OCI-LY1 (cell line): ENCODE measurements around the gene NEURL1B.

Source experiments
- H2AFZ ChIP-seq: fragments of 200-600 bp; sonication (generic), shearing (Covaris generic); 2 replicates; pipeline ENCODE4 v1.6.0; 2014; ENCODE audit warnings: antibody characterized with exemption, mild to moderate bottlenecking, low read length
- H3F3A ChIP-seq: fragments of 200-600 bp; sonication (generic), shearing (Covaris generic); 2 replicates; pipeline ENCODE4 v1.6.0; 2014; ENCODE audit warnings: mild to moderate bottlenecking, antibody characterized with exemption, low read length, moderate library complexity; ENCODE audit not compliant: insufficient read depth
- H3K27ac ChIP-seq: fragments of 200-600 bp; sonication (generic); 2 replicates; pipeline ENCODE4 v1.5.1; 2014; ENCODE audit warnings: low read length, mixed run types, mild to moderate bottlenecking, low read depth; ENCODE audit not compliant: poor library complexity, severe bottlenecking
- H3K27me3 ChIP-seq: fragments of 200-600 bp; sonication (generic); 2 replicates; pipeline ENCODE4 v1.6.0; 2014; ENCODE audit warnings: antibody characterized with exemption, mild to moderate bottlenecking, low read length, moderate library complexity; ENCODE audit not compliant: insufficient read depth
- H3K36me3 ChIP-seq: fragments of 200-600 bp; sonication (generic); 2 replicates; pipeline ENCODE4 v1.6.1; 2014; ENCODE audit warnings: mild to moderate bottlenecking, antibody characterized with exemption, low read length, moderate library complexity, mixed read lengths; ENCODE audit not compliant: insufficient read depth
- H3K4me1 ChIP-seq: fragments of 200-600 bp; sonication (generic); 2 replicates; pipeline ENCODE4 v1.5.1; 2014; ENCODE audit warnings: mild to moderate bottlenecking, low read length, moderate library complexity; ENCODE audit not compliant: insufficient read depth, severe bottlenecking
- H3K4me2 ChIP-seq: fragments of 200-600 bp; sonication (generic), shearing (Covaris generic); 2 replicates; pipeline ENCODE4 v1.6.1; 2014; ENCODE audit warnings: low read length
- H3K4me3 ChIP-seq: fragments of 200-600 bp; sonication (generic); 2 replicates; pipeline ENCODE4 v1.5.1; 2014; ENCODE audit warnings: low read length, low read depth, mild to moderate bottlenecking, mixed read lengths; ENCODE audit not compliant: poor library complexity, severe bottlenecking
- H3K79me2 ChIP-seq: fragments of 200-600 bp; shearing (Covaris generic); 2 replicates; pipeline ENCODE4 v1.6.1; 2016; ENCODE audit warnings: mixed run types, low read length, mixed read lengths; ENCODE audit not compliant: insufficient read depth
- H3K9ac ChIP-seq: fragments of 200-600 bp; sonication (generic), shearing (Covaris generic); 2 replicates; pipeline ENCODE4 v1.6.1; 2014; ENCODE audit warnings: mild to moderate bottlenecking, low read length, mixed read lengths
- H3K9me2 ChIP-seq: fragments of 200-600 bp; sonication (generic), shearing (Covaris generic); 2 replicates; pipeline ENCODE4 v1.6.1; 2014; ENCODE audit warnings: low read depth, mild to moderate bottlenecking, low read length, mixed read lengths
- H3K9me3 ChIP-seq: fragments of 200-600 bp; shearing (Covaris generic); 2 replicates; pipeline ENCODE4 v1.6.1; 2014; ENCODE audit warnings: low read length, mixed read lengths
- H4K20me1 ChIP-seq: fragments of 200-600 bp; sonication (generic), shearing (Covaris generic); 2 replicates; pipeline ENCODE4 v1.6.0; 2016; ENCODE audit warnings: mild to moderate bottlenecking, low read length; ENCODE audit not compliant: insufficient read depth
- EZH2 ChIP-seq: fragments of 200-600 bp; sonication (generic), shearing (Covaris generic); IDR thresholded peaks from 2 replicates; pipeline ENCODE4 v1.8.0; 2017; ENCODE audit warnings: borderline replicate concordance, mixed run types, mild to moderate bottlenecking, antibody characterized with exemption, low read length, moderate library complexity, mixed read lengths
- TF ChIP-seq, protein P1 (sequence below): fragments of 200-600 bp; sonication (generic), shearing (Covaris generic); IDR thresholded peaks from 2 replicates; pipeline ENCODE4 v1.5.1; 2017; ENCODE audit warnings: mild to moderate bottlenecking, antibody characterized with exemption, low read length, moderate library complexity, mixed read lengths

The NEURL1B gene

DNA sequence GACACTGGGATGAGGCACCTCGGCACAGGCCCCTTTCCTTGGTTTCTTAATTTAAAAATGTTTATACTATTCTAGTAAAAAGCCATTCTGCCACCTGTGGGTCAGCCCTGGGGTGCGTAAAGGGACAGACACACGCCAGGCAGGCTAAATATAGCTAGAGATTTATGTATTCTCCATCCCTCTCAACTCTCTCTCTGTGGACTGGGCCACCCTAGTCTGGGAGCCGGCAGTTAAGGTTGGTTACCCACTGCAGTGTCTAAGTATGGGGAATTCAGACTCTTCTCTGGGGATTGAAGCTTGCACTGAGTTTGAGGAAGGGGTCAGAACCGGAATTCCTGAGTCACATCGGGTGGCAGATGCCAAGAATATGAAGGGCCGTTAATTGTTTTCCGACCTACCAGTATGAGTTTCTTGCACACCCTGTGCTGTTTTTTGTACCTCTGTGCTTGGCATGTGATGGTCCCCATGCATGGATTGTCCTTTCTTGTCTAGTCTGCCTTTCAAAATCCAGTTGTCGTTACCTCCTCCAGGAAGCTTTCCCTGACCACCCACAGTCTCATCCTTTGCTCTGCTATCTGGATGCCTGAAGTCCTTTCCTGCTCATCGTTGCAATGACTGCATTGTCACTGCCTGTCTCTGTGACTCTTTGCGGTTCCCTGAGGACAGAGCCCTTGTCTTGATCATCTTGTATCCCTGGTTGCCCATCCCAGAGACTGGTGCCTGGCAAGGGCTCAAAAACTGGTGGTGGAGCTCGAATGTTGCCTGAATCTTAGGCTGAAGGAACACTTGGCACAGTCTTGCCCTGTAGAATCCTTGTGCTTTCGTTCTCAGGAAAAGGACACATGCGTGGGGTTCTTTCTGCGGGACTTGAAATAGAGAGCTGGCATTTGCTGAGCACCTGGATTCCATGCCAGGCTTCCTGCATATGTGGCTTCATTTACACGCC is 2.1 kb downstream of the NEURL1B start:
- peaks cover 4% of the 10 kb centered on the region for H3K4me1 ChIP-seq
- H3K4me2 ChIP-seq, result no peak overlapping the region
- no peaks in the 10 kb centered on the region for H3F3A ChIP-seq
- H3K9me3 ChIP-seq, result no peaks in the 10 kb centered on the region
- H3K27ac ChIP-seq, result no peak overlapping the region
- no peak overlapping the region for H2AFZ ChIP-seq
- no peaks in the 10 kb centered on the region; the same call in none of the 2 replicates for H3K27me3 ChIP-seq
- no peaks in the 10 kb centered on the region for H3K9me2 ChIP-seq
- H3K9ac ChIP-seq, result no peak overlapping the region
- H3K36me3 ChIP-seq, result no peaks in the 10 kb centered on the region
- H4K20me1 ChIP-seq, result no peaks in the 10 kb centered on the region
- TF ChIP-seq EZH2, result no peak
- TF ChIP-seq, protein P1, sequence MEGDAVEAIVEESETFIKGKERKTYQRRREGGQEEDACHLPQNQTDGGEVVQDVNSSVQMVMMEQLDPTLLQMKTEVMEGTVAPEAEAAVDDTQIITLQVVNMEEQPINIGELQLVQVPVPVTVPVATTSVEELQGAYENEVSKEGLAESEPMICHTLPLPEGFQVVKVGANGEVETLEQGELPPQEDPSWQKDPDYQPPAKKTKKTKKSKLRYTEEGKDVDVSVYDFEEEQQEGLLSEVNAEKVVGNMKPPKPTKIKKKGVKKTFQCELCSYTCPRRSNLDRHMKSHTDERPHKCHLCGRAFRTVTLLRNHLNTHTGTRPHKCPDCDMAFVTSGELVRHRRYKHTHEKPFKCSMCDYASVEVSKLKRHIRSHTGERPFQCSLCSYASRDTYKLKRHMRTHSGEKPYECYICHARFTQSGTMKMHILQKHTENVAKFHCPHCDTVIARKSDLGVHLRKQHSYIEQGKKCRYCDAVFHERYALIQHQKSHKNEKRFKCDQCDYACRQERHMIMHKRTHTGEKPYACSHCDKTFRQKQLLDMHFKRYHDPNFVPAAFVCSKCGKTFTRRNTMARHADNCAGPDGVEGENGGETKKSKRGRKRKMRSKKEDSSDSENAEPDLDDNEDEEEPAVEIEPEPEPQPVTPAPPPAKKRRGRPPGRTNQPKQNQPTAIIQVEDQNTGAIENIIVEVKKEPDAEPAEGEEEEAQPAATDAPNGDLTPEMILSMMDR, result no peak
- no peaks in the 10 kb centered on the region for H3K79me2 ChIP-seq
- H3K4me3 ChIP-seq, result no peak overlapping the region

DNA sequence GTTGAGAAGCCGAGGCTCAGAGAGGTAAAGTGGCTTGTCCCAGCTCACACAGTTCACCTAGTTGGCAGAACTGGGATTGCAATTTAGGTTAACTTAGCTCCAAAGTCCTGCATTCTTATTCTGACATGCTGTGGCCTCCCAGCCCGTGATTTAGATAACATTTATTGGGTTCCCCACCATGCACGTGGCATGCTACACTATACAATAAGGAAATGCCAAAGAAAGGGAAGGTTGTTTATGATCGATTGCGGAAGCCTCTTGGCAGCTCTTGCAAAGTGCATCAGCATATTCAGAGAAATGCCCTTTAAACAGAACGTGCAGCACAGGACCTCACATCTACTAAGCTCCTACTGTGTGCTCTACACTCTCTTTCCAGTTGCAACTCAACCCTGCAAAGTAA is 3.2 kb downstream of the NEURL1B start:
- Histone ChIP-seq H3F3A (no peaks in the 10 kb centered on the region), H3K27me3 (no peaks in the 10 kb centered on the region; the same call in none of the 2 replicates), H3K27ac (no peak overlapping the region), H3K9ac (no peak overlapping the region), H3K4me3 (no peak overlapping the region), H3K9me3 (no peaks in the 10 kb centered on the region), H3K9me2 (no peaks in the 10 kb centered on the region), H3K4me2 (no peak overlapping the region), H2AFZ (no peak overlapping the region), H4K20me1 (no peaks in the 10 kb centered on the region), H3K4me1 (peaks cover 4% of the 10 kb centered on the region), H3K36me3 (no peaks in the 10 kb centered on the region), H3K79me2 (no peaks in the 10 kb centered on the region)
- TF ChIP-seq, protein P1, result no peak
- no peak for TF ChIP-seq EZH2

DNA sequence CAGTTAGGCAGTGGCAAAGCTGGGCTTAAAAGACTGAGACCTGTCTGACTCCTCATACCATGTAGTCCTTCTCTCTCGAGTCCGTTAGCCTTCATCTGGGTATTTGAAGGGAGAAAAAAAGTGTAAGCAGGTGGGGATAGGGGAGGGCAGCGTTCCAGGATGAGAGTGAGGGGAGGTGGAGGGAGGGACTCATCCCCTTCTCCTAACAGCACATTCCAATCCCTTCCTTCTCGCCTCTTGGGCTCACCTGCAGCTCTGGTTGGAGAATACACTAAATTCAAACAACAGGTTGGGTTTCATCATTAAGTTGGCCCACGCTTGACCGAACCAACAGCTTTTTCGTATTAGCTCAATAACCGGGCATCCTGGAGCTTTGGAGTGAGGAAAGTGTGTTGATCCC is 3.6 kb downstream of the NEURL1B start:
- H3K9ac ChIP-seq, result no peak overlapping the region
- no peak overlapping the region for H2AFZ ChIP-seq
- H3K9me3 ChIP-seq, result no peaks in the 10 kb centered on the region
- H3K9me2 ChIP-seq, result no peaks in the 10 kb centered on the region
- H3K27ac ChIP-seq, result no peak overlapping the region
- H3K4me1 ChIP-seq, result peaks cover 4% of the 10 kb centered on the region
- H3K79me2 ChIP-seq, result no peaks in the 10 kb centered on the region
- no peaks in the 10 kb centered on the region; the same call in none of the 2 replicates for H3K27me3 ChIP-seq
- H3K4me3 ChIP-seq, result no peak overlapping the region
- H3K36me3 ChIP-seq, result no peaks in the 10 kb centered on the region
- no peak for TF ChIP-seq EZH2
- TF ChIP-seq, protein P1, result no peak
- H3K4me2 ChIP-seq, result no peak overlapping the region
- no peaks in the 10 kb centered on the region for H4K20me1 ChIP-seq
- H3F3A ChIP-seq, result no peaks in the 10 kb centered on the region
